Measurements from ENCODE around the gene LRRC57. TPM values are rescaled to one million over a fixed set of nuclear protein-coding genes. Genes with fewer than 3 reads are reported as not detected.
"Not testable (repeated sequence)": the region's sequence is repeated elsewhere in the genome, so short reads cannot be mapped to it uniquely, and the experiment has no call there.

Gene LRRC57
- total and polyA plus RNA-seq, 4 experiments from 2014 or later, result 6.6 to 20.0 (median 14.1) TPM

DNA sequence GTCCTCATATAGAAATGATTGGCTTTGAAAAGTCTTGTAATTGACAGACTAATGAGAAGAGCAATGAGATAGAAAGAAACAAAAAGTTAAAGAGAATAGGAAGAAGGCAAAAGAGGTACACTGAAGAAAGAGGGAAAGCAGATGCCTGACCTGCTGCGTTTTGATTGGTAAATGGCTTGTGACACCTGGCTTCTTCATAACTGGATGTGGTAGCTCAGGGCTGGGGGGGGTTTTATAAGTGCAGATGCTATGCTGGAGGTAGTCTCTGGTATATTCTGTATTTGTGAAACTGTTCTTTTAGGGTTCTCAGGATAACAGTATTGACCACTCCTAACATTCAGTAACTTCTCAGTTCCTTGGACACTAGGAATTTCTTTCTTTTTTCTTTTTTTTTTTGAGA is 28.2 kb upstream of the LRRC57 start:
- CTCF ChIA-PET (ENCODE audit: partially characterized antibody), result no interaction called here

DNA sequence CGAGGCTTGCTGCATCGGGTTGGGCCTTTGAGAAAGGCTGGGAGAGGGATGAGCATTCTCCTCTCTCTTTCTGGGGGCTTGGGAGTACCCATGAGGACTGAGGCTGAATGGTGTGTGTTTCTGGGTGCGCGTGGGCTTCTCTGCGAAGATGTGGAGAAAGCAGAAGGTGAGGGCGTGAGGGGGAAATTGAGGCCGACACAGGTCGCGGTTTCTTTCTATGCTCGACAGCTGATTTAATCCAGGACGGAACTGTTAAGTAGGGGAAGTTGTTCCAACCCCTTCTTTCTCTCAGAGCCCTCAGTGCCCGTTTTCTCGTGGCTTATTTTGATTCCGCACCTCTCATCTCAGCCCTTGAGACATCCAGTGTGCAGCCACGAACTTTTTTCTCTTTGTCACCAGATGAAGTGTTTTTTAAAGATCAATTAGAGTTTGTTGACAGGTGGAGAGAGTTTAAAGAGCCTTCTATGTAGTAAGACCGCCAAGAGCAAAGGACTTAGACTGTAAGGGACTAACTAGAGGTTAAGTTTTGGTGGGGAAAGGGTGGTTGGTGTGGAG is 27.5 kb upstream of the LRRC57 start:
- CTCF ChIA-PET (ENCODE audit: partially characterized antibody), result no interaction called here
- intact Hi-C loops (cut with micrococcal nuclease), result loop anchor here (5.0 kb wide), 1 partner anchor 161 kb away; the partner anchor contains the start of gene CDAN1
- Mint-ChIP-seq H3K36me3 (no peaks in the 10 kb centered on the region), H3K27ac (peak overlapping the region; percentile 66 to 94 (median 80)), H3K4me1 (peaks cover 15 to 39% (median 23%) of the 10 kb centered on the region in 4 donors), H3K4me3 (peak overlapping the region; percentile 89 to 96 (median 92)), H3K9me3 (no peaks in the 10 kb centered on the region), H3K27me3 (peaks cover 6 to 12% of the 10 kb centered on the region in 2 donors)
- POLR2A ChIA-PET (ENCODE audit: partially characterized antibody), result interaction anchor here (0.9 to 5.6 kb wide), 10 partner anchors 9 to 934 kb away, joined by 3 to 60 read pairs (median 4); partner anchors contain the start of genes HAUS2, LRRC57, SNAP23 and ZNF106
- peak overlapping the region; percentile 44 for H3K27ac ChIP-seq (ENCODE audit: low read depth, low read length)
- H3K9me3 ChIP-seq (ENCODE audit: control insufficient read depth in 1 of 2, low read length in 2 of 2), result no peaks in the 10 kb centered on the region
- H3K4me3 ChIP-seq (ENCODE audit: low read length in 2 of 2), result peak overlapping the region; percentile 78 to 89
- H3K36me3 ChIP-seq (ENCODE audit: insufficient read depth, low read length), result no peaks in the 10 kb centered on the region
- H3K4me1 ChIP-seq (ENCODE audit: insufficient read depth, low read length), result peaks cover 21% of the 10 kb centered on the region
- no peaks in the 10 kb centered on the region for H3K27me3 ChIP-seq (ENCODE audit: insufficient read depth, low read length)
- DNase-seq, result no peak

More for the DNA sequence above, 28.2 kb upstream of the LRRC57 start:
- Histone ChIP-seq H3K4me3 (ENCODE audit: low read length in 2 of 2) (no peak overlapping the region), H3K36me3 (ENCODE audit: insufficient read depth, low read length) (no peaks in the 10 kb centered on the region), H3K9me3 (ENCODE audit: control insufficient read depth in 1 of 2, low read length in 2 of 2) (no peaks in the 10 kb centered on the region), H3K27me3 (ENCODE audit: insufficient read depth, low read length) (no peaks in the 10 kb centered on the region), H3K27ac (ENCODE audit: low read depth, low read length) (no peak overlapping the region), H3K4me1 (ENCODE audit: insufficient read depth, low read length) (peaks cover 24% of the 10 kb centered on the region)
- intact Hi-C loops (cut with micrococcal nuclease), result loop anchor here (5.0 kb wide), 1 partner anchor 161 kb away; the partner anchor contains the start of gene CDAN1
- Mint-ChIP-seq H3K4me1 (peaks cover 18 to 46% (median 27%) of the 10 kb centered on the region in 4 donors), H3K27ac (peak overlapping the region in 1 of 7 donors; percentile 78), H3K27me3 (peaks cover 6 to 12% of the 10 kb centered on the region in 2 donors), H3K36me3 (no peaks in the 10 kb centered on the region), H3K9me3 (no peaks in the 10 kb centered on the region), H3K4me3 (peak overlapping the region; percentile 89 to 96 (median 92))
- POLR2A ChIA-PET (ENCODE audit: partially characterized antibody), result interaction anchor here (1.7 to 5.6 kb wide), 2 partner anchors 28 to 86 kb away, joined by 7 to 60 read pairs; partner anchors contain the start of genes HAUS2, LRRC57 and ZNF106
- no peak for DNase-seq

DNA sequence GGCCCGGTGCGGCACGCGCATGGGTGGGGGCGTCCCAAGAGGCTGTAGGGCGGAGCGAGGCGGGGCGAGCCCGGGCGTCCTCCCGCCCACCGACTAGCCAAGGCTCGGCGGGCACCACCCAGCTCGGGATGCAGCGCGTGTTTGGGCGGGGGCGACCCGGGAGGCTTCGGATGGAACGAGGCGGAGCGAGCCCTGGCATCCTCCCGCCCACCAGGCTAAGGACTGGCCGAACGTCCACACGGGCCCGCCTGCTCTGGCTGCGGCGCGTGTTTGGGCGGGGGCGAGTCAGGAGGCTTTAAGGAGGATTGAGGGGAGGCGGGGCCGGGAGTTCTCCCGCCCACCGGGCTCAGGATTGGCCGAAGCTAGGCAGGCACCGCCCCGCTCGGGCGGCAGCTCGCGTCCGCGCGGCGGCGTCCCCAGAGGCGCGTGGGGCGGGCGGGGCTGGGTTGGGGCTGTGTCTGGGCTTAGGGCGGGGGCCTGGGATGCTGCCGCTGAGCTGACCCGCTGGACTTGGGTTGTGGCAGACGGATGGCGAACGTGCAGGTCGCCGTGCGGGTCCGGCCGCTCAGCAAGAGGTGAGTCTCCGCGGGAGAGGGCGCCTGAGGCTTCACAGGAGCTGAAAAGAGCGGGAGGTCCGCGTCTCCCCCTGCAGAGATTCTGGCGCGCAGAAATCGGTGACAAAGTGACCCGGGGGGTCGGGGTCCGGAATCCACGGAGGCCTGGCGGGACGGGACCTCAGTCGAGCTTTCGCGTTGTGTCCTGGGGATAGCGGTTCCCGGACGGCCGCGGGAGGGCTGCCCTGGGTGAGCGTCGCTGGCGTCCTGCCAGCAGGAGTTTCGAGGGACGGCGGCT is 26.8 kb upstream of the LRRC57 start, which contains the start of gene STARD9:
STARD9 (plus strand) TSS at position 419 of the 852 bp plus-strand sequence; CDS start at position 529, 110 bp downstream.
- H3K4me3 ChIP-seq (ENCODE audit: low read length in 2 of 2), result peak within 1 kb of the TSS; percentile 78 to 89
- peak within 1 kb of the TSS; percentile 44 for H3K27ac ChIP-seq (ENCODE audit: low read depth, low read length)
- H3K27ac Mint-ChIP-seq, result peak within 1 kb of the TSS; percentile 78 to 94 (median 86)
- ChIA-PET CTCF (ENCODE audit: partially characterized antibody) (no interaction called here), POLR2A (ENCODE audit: partially characterized antibody) (interaction anchor here (0.9 to 5.6 kb wide), 10 partner anchors 9 to 935 kb away, joined by 3 to 60 read pairs (median 4); partner anchors contain the start of genes HAUS2, LRRC57, SNAP23 and ZNF106)
- no peaks in the 10 kb centered on the region for H3K36me3 ChIP-seq (ENCODE audit: insufficient read depth, low read length)
- no peaks in the 10 kb centered on the region for H3K27me3 ChIP-seq (ENCODE audit: insufficient read depth, low read length)
- no peaks in the 10 kb centered on the region for H3K36me3 Mint-ChIP-seq
- H3K9me3 ChIP-seq (ENCODE audit: control insufficient read depth in 1 of 2, low read length in 2 of 2), result no peaks in the 10 kb centered on the region
- peaks cover 6 to 12% of the 10 kb centered on the region in 2 donors for H3K27me3 Mint-ChIP-seq
- intact Hi-C loops (cut with micrococcal nuclease), result loop anchor here (1.0 to 5.0 kb wide), 4 partner anchors 27 to 345 kb away; partner anchors contain the start of genes CDAN1, HAUS2, LRRC57 and SNAP23
- H3K4me1 Mint-ChIP-seq, result peaks cover 11 to 34% (median 17%) of the 10 kb centered on the region in 4 donors
- DNase-seq, result peak; percentile 93 to 95 (median 93)
- H3K9me3 Mint-ChIP-seq, result no peaks in the 10 kb centered on the region
- H3K4me1 ChIP-seq (ENCODE audit: insufficient read depth, low read length), result peaks cover 16% of the 10 kb centered on the region
- H3K4me3 Mint-ChIP-seq, result peak within 1 kb of the TSS; percentile 89 to 96 (median 92)

DNA sequence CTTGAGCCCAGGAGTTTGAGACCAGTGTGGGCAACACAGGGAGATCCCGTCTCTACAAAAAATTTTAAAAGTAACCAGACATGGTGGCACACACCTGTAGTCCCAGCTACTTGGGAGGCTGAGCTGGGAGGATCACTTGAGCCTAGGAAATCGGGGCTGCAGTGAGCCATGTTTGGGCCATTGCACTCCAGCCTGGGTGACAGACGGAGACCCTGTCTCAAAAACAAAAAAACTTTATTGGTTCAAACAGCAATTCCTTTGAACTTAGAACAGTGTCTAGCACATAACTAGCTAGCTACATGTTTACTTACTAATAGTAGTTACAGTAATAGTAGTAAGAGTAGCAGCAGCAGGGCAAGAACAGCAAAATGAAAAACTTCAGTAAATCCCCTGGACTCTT is 10.1 kb upstream of the LRRC57 start:
- no peak overlapping the region for H3K4me3 Mint-ChIP-seq
- Histone ChIP-seq H3K27me3 (ENCODE audit: insufficient read depth, low read length) (no peaks in the 10 kb centered on the region), H3K4me3 (ENCODE audit: low read length in 2 of 2) (no peak overlapping the region), H3K9me3 (ENCODE audit: control insufficient read depth in 1 of 2, low read length in 2 of 2) (no peaks in the 10 kb centered on the region), H3K36me3 (ENCODE audit: insufficient read depth, low read length) (peaks cover 34% of the 10 kb centered on the region), H3K4me1 (ENCODE audit: insufficient read depth, low read length) (no peaks in the 10 kb centered on the region), H3K27ac (ENCODE audit: low read depth, low read length) (no peak overlapping the region)
- H3K9me3 Mint-ChIP-seq, result no peaks in the 10 kb centered on the region
- ChIA-PET POLR2A (ENCODE audit: partially characterized antibody) (no interaction called here), CTCF (ENCODE audit: partially characterized antibody) (interaction anchor here (0.7 kb wide), 1 partner anchor 22 kb away, joined by 3 read pairs; no protein-coding TSS in a partner anchor)
- peaks cover 6 to 16% (median 7%) of the 10 kb centered on the region in 4 donors for H3K4me1 Mint-ChIP-seq
- no peak for DNase-seq
- H3K36me3 Mint-ChIP-seq, result peaks cover 8 to 46% of the 10 kb centered on the region in 2 donors
- no peaks in the 10 kb centered on the region for H3K27me3 Mint-ChIP-seq
- H3K27ac Mint-ChIP-seq, result no peak overlapping the region
- intact Hi-C loops (cut with micrococcal nuclease), result no loop called here

DNA sequence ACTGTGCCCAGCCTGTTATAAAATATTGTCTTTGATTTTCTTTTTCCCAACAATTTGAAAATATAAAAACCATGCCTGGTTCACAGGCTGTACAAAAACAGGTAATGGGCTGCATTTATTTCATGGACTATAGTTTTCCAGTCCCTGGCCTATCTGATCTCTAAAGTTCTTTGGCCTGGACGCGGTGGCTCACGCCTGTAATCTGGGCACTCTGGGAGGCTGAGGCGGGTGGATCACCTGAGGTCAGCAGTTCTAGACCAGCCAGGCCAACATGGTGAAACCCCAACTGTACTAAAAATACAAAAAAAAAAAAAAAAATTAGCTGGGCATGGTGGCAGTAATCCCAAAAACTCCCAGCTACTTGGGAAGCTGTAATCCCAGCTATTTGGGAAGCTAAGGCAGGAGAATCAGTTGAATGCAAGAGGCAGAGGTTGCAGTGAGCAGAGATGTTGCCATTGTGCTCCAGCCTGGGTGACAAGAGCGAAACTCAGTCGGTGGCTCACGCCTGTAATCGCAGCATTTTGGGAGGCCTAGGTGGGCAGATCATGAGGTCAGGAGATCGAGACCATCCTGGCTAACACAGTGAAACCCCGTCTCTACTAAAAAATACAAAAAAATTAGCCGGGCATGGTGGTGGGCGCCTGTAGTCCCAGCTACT is 8.1 kb upstream of the LRRC57 start:
- H3K27me3 Mint-ChIP-seq; H3K27me3 ChIP-seq (ENCODE audit: insufficient read depth, low read length); H3K4me3 ChIP-seq (ENCODE audit: low read length in 2 of 2); H3K9me3 Mint-ChIP-seq; H3K9me3 ChIP-seq (ENCODE audit: control insufficient read depth in 1 of 2, low read length in 2 of 2); H3K27ac ChIP-seq (ENCODE audit: low read depth, low read length); H3K4me3 Mint-ChIP-seq; DNase-seq; H3K4me1 ChIP-seq (ENCODE audit: insufficient read depth, low read length); POLR2A ChIA-PET (ENCODE audit: partially characterized antibody); intact Hi-C loops (cut with micrococcal nuclease): not testable (repeated sequence)
- peaks cover 22% of the 10 kb centered on the region for H3K36me3 ChIP-seq (ENCODE audit: insufficient read depth, low read length)
- Mint-ChIP-seq H3K4me1 (peaks cover 8 to 29% (median 18%) of the 10 kb centered on the region in 4 donors), H3K27ac (peak overlapping the region in 1 of 7 donors; percentile 29), H3K36me3 (peaks cover 8 to 40% of the 10 kb centered on the region in 2 donors)
- CTCF ChIA-PET (ENCODE audit: partially characterized antibody), result interaction anchor here (0.7 kb wide), 3 partner anchors 12 to 1699 kb away, joined by 3 read pairs; no protein-coding TSS in a partner anchor

DNA sequence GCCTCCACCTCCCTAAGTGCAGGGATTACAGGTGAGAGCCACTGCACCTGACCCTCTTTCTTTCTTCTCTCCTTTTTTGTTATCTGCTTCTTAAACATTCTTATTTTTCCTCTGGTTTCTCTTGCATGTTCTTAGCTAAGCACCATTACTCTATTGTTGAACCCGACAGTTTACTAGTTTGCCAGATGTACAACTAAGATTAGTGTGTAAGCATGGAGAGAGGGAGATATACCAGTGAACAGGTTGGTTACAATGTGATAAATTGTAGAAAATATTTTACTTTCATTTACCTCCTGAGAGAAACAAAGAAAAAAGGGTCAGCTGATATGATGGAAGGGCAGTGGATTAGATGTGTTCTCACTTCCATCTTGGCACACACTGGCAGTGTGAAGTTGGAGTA is 5.0 kb upstream of the LRRC57 start:
- Mint-ChIP-seq H3K4me3 (no peak overlapping the region), H3K4me1 (peaks cover 17 to 56% (median 30%) of the 10 kb centered on the region in 4 donors), H3K36me3 (peaks cover 4 to 25% of the 10 kb centered on the region in 2 donors), H3K9me3 (no peaks in the 10 kb centered on the region), H3K27me3 (no peaks in the 10 kb centered on the region), H3K27ac (peak overlapping the region in 3 of 7 donors; percentile 1 to 47 (median 30))
- H3K9me3 ChIP-seq (ENCODE audit: control insufficient read depth in 1 of 2, low read length in 2 of 2), result no peaks in the 10 kb centered on the region
- no peak overlapping the region for H3K27ac ChIP-seq (ENCODE audit: low read depth, low read length)
- peaks cover 21% of the 10 kb centered on the region for H3K4me1 ChIP-seq (ENCODE audit: insufficient read depth, low read length)
- H3K4me3 ChIP-seq (ENCODE audit: low read length in 2 of 2), result no peak overlapping the region
- POLR2A ChIA-PET (ENCODE audit: partially characterized antibody), result interaction anchor here (0.6 kb wide), 2 partner anchors 88 to 162 kb away, joined by 3 read pairs; no protein-coding TSS in a partner anchor
- H3K27me3 ChIP-seq (ENCODE audit: insufficient read depth, low read length), result no peaks in the 10 kb centered on the region
- DNase-seq, result no peak
- CTCF ChIA-PET (ENCODE audit: partially characterized antibody), result no interaction called here
- intact Hi-C loops (cut with micrococcal nuclease), result no loop called here
- H3K36me3 ChIP-seq (ENCODE audit: insufficient read depth, low read length), result no peaks in the 10 kb centered on the region
